Activated T-helper 9 cell treated with anti-CD3 and anti-CD28 coated beads, Interleukin-2, amount 50 U/mL, for 16 hours (primary cell): Measurements from ENCODE around the gene ANP32E.

Experiments
- DNase-seq: peaks from one replicate; pipeline ENCODE4 v3.0.0-alpha.2; 2020; ENCODE audit warnings: low read depth

Gene ANP32E

DNA sequence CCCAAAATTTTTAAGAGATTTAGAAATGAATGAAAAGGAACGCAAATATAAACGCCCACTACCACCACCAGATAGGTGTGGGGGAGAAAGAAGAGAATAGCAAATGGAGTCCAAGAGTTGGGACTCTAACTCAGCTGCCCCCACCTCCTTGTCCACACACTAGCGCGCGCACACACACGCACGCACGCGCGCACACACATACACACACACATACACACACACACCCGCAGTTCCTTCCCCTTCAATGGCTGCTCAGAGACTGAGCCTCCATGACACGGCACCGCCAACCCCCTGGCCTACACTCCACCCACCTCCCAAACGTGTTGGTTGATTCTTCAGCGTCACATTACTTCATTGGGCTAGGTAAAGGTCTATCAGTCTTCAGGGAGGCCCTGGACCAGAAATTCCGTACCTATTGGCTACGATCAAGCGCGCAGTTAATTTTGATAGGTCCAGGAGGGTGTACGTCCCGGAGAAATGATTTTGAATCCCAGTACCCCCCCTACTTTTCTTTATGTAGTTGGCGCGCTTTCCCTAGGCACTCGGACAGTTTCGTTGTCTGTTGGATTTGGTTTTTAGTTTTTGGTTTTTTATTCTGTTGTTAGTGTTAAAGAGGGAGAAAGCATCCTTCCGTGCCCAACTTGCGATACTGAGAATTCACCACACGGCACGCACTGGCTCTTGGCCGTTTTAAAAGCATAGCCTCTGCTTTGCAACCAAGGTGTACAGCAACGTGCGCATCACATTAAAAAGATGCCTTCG, at the start of gene ANP32E:
Gene ANP32E (minus strand): TSS at position 261 of the 762 bp plus-strand sequence. CDS start 326 bp downstream, outside the sequence.
- peak; percentile 85 for DNase-seq

DNA sequence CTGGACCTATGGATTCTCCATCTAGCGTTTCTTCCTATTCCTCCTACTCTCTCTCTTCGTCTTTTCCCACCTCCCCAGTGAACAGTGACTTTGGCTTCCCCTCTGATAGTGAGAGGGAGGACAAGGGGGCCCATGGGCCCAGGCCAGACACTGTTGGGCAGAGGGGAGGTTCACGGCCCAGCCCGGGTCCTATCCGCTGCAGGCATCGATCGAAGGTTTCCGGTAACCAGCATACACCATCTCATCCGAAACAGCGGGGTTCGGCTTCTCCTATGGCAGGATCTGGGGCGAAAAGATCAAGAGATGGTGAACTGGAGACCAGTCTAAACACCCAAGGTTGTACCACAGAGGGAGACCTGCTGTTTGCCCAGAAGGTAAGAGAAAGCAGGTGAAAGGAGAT, 47.3 kb upstream of the ANP32E start:
- no peak for DNase-seq

DNA sequence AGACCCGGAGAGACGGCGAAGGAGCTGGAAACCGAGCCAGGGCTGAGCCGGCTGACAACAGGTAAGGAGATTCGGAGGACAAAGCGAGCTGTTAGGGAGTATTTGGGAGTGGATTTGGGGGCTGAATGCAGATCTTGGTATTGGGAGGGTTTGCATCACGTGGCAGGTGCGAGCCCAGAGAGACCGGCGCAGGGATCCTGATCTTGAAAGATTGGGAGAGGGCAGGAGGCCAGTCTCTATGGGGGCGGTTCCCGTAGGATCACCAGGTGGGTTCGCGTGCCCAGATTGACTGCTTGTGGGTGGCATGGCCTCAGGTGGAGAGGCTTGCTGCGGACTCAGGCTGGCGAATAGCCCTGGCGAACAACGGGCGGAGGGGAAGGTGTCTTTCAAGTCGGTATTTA, 46.6 kb upstream of the ANP32E start:
- no peak for DNase-seq

DNA sequence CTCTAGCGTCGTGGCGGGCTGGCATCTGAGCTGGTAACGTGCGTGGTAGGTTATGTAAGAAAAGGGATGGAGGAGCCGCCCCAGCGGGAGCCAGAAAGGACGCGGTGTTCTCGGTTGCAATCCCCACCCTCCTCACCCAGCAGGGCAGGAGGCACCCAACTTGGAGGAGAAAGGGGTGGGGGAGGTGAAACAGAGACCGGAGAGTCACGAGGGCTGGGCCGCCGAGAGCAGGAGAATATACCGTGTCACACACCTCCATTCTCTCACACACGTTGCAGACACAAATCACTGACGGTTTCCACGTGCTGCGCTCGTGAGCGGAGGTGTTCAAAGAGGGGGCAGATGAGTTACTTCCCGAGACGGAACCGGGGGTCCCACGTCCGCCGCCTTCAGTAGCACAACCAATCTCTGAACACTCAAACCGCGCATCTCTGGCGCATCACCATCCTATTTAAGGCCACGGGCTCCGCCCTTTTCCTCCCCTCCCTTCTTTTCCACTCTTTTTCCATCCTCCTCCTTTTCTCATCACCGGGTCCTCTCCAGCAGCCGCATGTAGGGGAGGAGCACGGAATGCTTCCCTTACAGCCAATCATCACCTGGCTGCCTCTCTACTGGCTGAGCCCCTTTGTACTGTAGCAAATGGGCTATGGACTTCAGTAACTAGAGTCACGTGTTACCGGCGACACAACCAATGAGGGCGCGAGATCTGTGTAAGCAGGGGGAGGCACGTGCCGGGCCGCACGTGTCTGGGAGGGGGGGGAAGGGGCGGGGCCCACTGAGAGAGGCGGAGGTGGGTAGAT, 46.0 kb upstream of the ANP32E start, which contains the start of gene CIART:
Gene CIART (plus strand): TSS at position 797 of the 800 bp plus-strand sequence. CDS start 714 bp downstream, outside the sequence.
- DNase-seq = peak; percentile 70

DNA sequence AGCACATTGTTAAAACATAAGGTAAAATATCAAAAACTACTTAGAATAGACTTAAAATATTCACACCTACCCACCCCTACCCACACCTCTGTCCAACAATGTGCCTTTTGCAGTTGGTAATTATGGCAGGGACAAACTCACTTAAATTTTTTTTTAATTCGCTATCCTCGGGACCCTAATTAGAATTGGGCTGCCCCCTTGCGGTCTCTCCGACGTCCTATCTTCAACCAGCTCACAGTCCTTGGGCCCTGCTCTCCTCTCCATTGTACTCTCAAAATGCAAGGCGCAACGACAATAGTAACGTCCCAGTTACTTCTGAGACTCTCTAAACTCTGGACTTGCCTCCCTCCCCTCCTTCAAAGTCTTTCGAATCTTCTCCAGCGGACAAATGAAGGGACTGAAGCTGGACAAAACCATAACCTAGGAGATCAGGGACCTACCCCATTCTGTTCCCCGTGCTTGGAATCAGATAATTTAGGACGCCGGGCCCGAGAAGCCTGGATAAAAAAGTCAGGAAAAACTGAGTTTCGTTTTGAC, 45.4 kb upstream of the ANP32E start:
- DNase-seq = peak; percentile 39

DNA sequence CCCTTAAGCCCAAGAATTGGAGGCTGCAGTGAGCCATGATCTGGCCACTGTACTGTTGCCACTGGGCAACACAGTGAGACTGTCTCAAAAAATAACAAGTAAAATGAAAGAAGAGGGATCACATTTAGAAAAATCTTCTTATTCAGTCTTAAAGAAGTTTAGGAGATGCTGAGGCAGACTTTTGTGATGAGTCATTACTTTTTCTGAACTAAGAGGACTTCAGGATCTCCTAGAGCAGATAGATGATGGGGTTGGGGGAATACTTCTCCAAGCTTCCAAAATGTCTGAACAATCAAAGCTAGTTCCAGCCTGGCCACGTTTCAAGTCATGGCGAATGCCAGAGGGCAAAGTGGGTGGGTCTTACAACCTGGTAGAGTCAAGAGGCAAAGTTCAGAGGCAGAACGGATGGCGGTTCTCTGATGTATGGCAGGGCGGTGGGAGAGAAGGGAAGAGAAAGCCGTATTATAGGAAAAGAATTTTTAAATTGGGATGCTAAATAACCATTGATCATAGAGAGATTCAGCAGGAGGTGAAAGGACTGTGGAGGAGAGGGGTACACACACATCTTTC, 44.3 kb upstream of the ANP32E start:
- DNase-seq = no peak

DNA sequence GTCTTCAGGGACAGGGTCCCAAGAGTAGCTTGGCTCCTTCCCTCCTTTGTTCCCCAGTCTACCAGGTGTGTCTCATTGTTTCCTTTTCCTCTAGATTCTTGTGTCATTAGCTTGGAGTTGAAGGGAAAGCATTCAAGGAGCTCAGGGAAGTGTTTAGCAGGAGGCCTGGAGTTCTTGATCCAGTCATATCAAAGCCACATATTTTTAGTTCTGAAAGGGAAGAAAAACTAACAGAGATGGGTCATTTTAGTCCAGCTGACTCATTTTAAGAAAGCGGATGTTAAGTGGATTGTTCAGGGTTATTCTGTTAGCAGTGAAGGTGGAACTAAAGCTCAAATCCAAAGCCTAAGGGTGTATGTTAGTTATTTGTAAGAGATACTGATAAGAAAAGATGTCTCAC, 37.4 kb upstream of the ANP32E start:
- no peak for DNase-seq

DNA sequence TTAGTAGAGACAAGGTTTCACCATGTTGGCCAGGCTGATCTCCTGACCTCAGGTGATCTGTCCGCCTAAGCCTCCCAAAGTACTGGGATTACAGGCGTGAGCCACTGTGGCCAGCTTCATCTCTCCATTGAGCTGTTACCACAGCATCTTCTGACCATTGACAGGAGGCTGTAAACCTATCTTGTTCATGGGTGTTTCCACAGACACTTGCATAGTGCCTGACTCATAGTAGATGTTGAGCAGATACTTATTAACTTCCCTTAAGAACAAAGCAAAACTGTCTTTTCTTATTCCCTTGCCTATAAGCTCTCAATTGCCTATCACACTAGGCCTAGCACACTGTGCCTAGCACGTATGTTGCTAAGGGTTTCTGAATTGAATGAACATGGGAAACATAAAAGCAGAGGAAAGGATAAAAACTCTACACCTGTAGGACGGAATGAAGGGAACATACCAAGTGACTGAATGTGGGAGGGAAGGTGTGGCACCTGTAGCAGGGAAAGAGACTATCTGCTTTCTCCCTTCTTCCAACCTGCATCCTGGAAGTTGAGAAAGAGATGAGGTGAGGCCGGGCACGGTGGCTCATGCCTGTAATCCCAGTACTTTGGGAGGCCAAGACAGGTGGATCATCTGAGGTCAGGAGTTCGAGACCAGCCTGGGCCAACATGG, 35.5 kb upstream of the ANP32E start:
- DNase-seq = no peak

DNA sequence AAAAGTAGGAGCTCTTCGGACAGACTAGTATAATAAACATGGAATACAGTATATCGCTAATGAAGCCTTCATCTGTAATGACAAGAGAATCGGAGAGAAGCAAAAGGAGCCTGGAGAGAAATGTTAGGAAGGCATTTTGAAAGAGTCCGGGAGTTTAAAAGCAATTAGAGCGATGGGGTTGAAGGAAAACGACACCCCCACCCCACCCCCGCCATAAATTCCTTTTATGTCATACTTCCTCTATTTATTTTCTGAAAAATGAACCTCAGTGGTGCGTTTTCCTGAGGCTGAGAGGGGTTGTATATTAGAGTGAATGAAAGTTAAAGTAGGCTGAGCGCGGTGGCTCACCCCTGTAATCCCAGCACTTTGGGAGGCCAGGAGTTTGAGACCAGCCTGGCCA, 33.5 kb upstream of the ANP32E start:
- no peak for DNase-seq

DNA sequence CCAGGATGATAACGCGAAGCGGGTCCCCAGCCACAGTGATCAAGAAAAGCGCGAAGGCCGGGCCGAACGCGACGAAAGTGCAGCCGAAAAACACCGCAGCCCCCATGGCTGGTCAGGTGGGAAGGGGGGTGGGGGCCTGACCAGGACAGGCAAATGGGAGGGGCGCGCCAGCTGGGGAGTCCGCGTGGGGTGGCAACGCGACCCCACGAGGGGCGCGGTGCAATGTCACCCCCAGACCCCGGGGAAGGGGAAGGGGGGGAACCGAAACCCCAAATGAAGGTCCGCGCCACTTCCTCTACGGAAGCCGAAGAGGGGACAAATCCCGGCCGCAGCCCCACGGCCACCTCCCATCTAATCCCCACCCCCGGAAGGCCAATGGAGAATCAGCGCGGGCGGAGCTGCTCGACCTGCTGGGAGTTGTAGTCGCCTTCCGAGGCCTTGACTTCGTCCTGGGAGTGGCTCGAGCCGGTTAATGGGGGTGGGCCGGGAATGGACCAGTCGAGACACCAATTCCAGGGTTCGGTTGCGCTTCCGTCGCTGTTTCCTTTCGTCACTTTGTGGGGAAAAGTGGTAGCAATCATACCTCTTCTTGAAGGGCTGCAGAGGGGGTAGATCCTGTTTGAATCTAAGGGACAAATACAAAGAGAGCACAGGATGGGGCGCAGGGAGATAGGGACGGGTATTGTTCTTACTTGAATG, 32.9 kb upstream of the ANP32E start, which contains the start of gene APH1A:
Gene APH1A (minus strand): TSS at position 312 of the 699 bp plus-strand sequence. CDS start 206 bp downstream, at position 106.
- DNase-seq = peak; percentile 87

DNA sequence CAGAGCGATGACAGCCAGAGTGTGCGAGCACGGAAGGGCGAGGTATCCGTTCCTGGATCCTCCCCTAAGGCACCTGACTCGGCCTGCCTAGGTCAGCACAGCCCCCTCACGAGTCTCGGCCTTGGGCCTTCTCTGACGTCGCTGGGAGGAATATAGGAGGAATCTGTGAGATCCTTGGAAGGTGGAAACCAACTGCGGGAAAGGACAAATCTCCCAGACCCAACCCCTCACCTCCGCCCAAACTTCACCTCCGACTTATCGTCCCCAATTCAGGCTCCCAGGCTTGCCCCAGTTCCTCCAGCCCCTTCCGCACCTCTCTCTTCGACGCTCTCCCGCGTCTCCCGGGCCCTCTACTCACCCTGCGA, 32.4 kb upstream of the ANP32E start:
- DNase-seq = peak; percentile 15

DNA sequence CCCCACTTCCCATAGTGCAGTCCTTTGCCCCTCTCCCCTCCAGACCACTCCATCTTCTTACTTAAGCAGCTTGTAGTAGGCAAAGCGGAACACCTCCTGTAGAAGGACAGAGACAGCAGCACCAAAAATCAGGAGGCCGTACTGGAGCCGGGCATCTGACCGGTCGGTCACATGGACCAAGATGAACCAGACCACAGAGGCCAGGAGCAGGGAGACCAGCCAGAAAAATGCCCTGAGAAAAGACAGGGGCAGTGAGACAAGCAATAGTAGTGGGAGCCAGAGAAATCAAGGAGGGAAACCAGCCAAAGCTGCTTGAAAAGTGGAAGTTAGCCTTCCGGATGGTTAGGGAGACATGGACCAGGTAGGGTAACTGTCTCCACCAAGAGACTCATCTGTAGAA, 32.0 kb upstream of the ANP32E start:
- no peak for DNase-seq

DNA sequence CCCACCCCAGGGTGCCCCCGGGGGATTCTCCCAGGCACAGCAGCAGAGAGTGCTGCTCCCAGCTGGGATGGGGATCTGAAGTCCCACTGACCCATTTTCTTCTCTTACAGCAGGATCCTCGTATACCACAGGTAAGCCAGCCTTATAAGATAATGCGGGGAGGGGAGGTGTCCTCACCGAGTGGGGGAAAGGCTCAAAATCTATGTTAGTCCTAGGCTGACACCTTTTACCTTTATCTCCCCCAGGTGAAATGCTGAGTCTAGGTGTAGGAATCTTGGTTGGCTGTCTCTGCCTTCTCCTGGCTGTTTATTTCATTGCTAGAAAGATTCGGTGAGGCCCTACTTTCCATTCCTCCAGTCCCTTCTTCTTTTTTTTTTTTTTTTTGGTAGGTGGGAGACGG, 27.6 kb upstream of the ANP32E start:
- no peak for DNase-seq

DNA sequence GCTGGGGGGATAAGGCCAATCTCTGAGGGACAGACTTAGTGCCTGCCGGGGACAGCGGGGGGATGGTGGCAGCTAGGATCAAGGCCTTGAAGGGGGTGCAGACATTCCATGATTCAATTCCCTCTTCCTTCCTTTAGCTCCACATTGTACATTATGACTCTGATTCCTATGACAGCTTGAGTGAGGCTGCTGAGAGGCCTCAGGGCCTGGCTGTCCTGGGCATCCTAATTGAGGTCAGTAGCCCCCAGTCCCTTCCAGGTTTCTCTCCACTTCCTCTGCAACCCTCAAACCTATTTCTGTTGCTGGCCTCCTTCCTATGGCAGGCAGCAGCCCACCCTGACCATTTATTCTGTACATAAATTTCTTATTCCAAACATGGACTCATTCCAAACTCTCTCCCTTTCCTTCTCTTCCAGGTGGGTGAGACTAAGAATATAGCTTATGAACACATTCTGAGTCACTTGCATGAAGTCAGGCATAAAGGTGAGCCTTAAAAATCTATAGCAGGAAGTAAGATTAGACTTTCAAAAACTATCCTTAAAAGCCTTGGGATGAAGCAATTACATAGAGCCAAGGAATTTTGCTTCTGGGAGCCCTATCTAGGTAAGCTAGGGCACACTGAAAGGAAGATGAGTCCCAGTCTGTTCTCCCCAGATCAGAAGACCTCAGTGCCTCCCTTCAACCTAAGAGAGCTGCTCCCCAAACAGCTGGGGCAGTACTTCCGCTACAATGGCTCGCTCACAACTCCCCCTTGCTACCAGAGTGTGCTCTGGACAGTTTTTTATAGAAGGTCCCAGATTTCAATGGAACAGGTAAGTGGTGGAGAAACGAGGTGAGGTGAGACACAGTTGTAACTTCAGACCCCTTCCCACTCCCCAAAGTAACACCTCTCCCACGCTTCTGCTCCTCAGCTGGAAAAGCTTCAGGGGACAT, 26.7 kb upstream of the ANP32E start:
- no peak for DNase-seq

DNA sequence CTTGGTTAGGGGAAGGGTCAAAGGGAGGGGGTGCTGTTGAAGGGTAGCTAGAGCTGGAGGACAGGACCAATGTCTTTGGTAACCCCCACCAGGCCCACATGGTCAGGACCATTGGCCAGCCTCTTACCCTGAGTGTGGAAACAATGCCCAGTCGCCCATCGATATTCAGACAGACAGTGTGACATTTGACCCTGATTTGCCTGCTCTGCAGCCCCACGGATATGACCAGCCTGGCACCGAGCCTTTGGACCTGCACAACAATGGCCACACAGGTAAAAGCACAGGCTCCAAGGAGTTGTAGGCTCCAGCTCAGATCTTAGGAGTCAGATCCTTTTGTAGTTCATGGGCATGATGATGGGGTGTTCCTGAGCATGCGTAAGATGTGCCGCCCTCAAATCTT, 25.5 kb upstream of the ANP32E start:
- DNase-seq = no peak

DNA sequence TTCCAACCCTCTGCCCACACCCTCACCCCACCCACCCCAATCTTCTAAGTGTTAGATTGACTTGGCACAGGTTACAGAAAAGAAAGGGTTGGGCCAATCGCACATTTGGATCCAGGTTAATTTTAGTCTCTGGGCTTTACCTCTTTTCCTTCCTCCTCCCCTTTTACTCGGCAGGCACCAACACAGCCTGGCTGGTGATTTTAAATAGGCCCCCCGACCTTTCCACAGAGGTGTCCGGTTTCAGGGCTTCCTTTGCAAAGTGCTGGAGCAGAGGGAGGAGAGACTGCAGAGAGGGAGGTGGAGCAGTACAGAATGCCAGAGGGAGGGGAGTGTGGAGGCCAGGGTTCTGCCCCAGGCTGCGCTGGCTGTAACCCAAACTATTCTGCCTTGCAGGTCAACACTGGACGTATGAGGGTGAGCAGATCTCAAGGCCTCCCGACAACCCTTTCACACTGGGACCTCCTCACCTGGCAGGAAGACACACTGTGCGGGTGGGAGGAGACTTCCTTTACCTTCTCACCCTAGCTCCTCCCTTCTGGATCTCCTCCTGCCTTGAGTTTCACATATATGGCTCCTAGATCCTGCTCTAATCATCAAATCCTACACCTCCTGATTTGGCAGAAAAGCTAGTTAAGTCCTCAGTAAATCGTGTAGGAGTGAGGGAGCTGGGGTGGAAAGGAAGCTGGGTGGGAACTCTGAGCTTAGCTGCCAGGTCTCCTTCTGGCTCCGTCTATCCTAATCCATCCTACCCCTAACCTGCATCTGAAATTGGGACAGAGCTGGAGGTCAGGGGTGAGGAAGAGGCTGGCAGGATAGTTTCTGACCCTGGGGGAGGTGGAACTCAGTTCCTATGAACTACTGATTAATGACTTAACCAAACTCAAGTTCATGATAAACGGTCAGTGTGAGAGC, 24.1 kb upstream of the ANP32E start:
- no peak for DNase-seq

DNA sequence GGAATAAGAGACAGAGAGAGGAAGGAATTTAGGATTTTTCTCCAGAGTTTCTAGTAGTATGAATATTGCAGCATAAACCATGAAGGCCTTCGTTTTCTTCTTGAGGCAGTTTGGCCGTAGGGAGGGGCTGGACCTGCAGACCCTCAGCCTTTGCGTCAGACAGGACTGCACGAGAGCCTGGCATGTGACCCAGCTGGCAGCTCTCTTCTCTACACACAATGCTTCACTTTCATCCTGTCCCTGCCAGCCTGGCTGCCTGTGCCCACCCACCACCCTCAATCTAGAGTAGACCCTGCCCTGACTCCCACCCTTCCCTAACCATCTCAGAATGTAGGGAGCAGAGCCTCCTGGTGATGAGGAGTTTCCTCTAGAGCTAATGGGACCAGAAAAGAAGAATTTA, 23.3 kb upstream of the ANP32E start:
- DNase-seq = no peak

DNA sequence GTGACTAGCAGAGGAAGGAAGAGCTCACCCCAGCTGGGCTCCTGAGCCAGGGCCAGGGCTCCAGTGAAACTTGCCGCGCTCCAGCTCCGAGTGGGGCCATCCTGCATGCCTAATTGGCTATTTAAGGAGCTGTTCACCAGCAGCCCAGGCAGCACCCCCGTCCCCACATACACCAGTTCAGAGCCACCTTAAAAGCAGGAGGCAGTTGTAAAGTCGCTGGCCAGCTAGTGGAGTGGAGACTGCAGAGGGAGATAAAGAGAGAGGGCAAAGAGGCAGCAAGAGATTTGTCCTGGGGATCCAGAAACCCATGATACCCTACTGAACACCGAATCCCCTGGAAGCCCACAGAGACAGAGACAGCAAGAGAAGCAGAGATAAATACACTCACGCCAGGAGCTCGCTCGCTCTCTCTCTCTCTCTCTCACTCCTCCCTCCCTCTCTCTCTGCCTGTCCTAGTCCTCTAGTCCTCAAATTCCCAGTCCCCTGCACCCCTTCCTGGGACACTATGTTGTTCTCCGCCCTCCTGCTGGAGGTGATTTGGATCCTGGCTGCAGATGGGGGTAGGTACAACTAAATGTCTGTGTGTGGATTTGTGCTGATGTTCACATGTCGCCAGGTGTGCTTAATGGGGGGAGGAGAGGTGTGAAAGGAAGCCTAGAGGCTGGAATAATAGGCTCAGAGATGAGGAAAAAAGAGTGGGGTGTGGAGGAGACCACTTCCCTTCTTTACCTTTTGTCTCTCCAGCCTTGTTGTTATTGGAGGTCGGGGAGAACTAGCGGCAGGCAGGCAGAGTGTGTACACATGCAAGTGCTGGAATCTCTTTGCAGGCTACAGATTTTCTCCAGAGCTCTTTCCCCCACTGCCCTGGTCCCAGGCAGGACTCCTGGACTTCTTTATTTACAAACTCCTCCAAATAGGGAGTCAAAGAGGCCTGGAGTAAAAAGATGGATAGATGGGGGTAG, 22.0 kb upstream of the ANP32E start, which contains the start of gene CA14:
Gene CA14 (plus strand): TSS at position 151 of the 962 bp plus-strand sequence. CDS start 355 bp downstream, at position 506.
- DNase-seq = no peak
